Immature natural killer cell (primary cell): ENCODE results near the gene HCFC1. TPM values are rescaled to one million over a fixed set of nuclear protein-coding genes. Genes with fewer than 3 reads are reported as not detected.

Experiments used
- DNase-seq, 3 donors: peaks; one replicate each; pipeline ENCODE4 v3.0.0; 2022; ENCODE audit warnings: mixed read lengths in 1 of 3
- H3K27ac Mint-ChIP-seq, 6 donors: one replicate each; pipeline ENCODE4 v1.8.0; 2020; ENCODE audit warnings: mixed read lengths in 6 of 6, mild to moderate bottlenecking in 5 of 6, inconsistent platforms in 4 of 6, moderate library complexity in 3 of 6
- H3K27me3 Mint-ChIP-seq, 3 donors: one replicate each; pipeline ENCODE4 v1.8.0; 2020 to 2021; ENCODE audit warnings: low read depth in 3 of 3, mild to moderate bottlenecking in 3 of 3, mixed read lengths in 3 of 3, moderate library complexity in 3 of 3, inconsistent platforms in 1 of 3
- H3K36me3 Mint-ChIP-seq, 3 donors: one replicate each; pipeline ENCODE4 v1.8.0; 2020; ENCODE audit warnings: mixed read lengths in 3 of 3, inconsistent platforms in 2 of 3, mild to moderate bottlenecking in 2 of 3
- H3K4me1 Mint-ChIP-seq, 2 donors: one replicate each; pipeline ENCODE4 v1.8.0; 2020; ENCODE audit warnings: inconsistent platforms in 2 of 2, mild to moderate bottlenecking in 2 of 2, mixed read lengths in 2 of 2, moderate library complexity in 1 of 2
- H3K4me3 Mint-ChIP-seq, 5 donors: one replicate each; pipeline ENCODE4 v1.8.0; 2020; ENCODE audit warnings: mild to moderate bottlenecking in 5 of 5, mixed read lengths in 5 of 5, inconsistent platforms in 3 of 5, moderate library complexity in 3 of 5
- H3K9me3 Mint-ChIP-seq, 6 donors: one replicate each; pipeline ENCODE4 v1.8.0; 2020; ENCODE audit warnings: mild to moderate bottlenecking in 6 of 6, mixed read lengths in 6 of 6, inconsistent platforms in 4 of 6, moderate library complexity in 3 of 6
- polyA plus RNA-seq, 3 donors: library from polyadenylated mRNA; unstranded; fragments of 300-500 nt; fragmentation: Illumina TruSeq; gene quantifications; one replicate each; pipeline ENCODE4 v1.2.3, GENCODE V29; 2021

Gene HCFC1
- polyA plus RNA-seq, 3 donors from 2014 or later, result 1.0 to 14.6 (median 2.9) TPM

DNA sequence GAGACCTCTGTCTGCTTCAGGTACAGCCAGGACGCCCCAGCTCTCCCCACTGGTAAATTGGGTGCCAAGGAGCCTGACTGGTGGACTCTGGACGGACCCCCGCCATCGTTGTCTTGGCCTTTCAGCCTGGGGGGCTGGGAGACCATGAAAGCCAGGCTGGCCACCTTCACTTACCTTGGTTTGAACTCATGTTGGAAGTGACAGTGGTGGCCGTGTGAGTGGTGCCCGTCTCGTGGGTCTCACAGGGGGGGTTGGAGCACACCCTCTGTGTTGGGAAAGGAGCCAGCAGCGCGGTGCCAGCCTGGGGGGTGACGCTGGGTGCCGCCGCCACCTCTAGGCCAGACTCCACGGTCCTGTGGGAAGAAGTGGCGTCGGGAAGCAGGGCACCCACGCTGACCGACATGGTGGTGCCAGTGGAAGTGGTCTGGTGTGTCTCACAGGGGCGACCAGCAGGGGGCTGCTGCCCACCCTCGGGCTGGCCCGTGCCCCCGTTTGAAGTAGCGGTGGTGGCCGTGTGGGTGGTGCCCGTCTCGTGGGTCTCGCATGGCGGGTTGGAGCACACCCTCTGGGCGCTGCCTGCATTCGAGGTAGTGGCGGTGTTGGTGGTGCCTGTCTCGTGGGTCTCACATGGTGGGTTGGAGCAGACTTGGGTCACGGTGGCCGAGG, 17.6 kb downstream of the HCFC1 start:
- H3K4me1 Mint-ChIP-seq, result peaks cover 5 to 7% of the 10 kb centered on the region in 2 donors
- H3K4me3 Mint-ChIP-seq, result no peak overlapping the region
- H3K9me3 Mint-ChIP-seq, result no peaks in the 10 kb centered on the region
- H3K27me3 Mint-ChIP-seq, result peaks cover 0 to 8% (median 3%) of the 10 kb centered on the region in 3 donors
- H3K27ac Mint-ChIP-seq, result peak overlapping the region in 1 of 6 donors; percentile 68
- H3K36me3 Mint-ChIP-seq, result peaks cover 0 to 60% (median 14%) of the 10 kb centered on the region in 3 donors
- DNase-seq, result no peak

DNA sequence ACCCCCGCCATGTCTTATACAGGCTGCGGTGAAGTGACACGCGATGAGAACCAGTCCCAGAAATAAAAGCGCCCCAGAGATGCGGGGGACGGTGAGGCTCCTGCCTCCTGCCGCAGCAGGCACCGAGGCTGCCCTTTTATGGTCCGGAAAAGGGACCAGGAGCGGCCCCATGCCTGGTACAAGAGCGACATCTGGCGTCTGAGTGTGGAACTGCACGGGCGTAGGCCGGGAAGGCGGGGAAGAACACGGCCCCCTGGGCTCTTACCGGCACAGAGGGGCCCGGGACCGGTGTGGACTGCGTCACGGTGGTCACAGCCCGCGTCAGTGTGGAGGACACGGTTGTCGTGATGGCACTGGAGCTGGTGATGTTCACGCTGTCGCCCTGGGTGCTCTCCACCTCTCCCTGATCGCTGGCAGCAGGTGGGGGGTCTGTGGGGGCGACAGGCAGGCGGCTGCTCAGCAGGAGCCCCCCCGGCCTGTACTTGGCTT, 18.2 kb downstream of the HCFC1 start:
- H3K36me3 Mint-ChIP-seq, result peaks cover 0 to 59% (median 13%) of the 10 kb centered on the region in 3 donors
- peaks cover 0 to 9% (median 3%) of the 10 kb centered on the region in 3 donors for H3K27me3 Mint-ChIP-seq
- H3K9me3 Mint-ChIP-seq, result no peaks in the 10 kb centered on the region
- DNase-seq, result peak; percentile 71 to 78 (median 76)
- H3K4me3 Mint-ChIP-seq, result no peak overlapping the region
- H3K27ac Mint-ChIP-seq, result peak overlapping the region in 2 of 6 donors; percentile 61 to 69
- peaks cover 11 to 12% of the 10 kb centered on the region in 2 donors for H3K4me1 Mint-ChIP-seq

DNA sequence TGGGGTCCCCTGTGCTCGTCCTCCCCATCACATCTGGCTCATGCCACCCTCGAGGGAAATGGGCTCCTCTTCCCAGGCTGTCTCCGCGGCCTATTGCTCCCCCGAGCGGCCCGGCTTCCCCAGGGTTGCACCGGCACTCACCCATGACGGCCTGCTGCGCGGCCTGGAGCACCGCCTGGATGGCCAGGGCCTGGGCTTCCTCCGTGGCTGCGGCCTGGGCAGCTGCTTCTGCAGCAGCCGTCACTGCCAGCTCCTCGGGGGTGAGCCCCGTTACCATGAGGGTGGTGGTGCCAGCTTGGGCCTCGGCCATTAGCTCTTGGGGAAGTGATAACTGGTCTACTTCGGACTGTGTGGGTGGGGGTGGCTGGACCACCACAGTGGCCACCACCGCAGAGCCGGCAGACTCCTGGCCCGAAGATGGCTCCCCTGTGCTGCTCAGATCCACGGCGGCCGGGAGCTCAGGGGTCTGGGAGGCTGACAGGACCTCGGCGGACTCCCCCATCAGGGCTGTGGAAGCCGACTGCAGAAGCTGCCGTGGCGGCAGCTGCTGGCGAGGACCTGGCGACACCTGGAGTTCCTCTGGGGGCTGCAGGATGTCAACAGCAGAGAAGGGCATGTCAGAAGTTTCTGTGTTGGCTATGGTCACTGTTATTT, 19.1 kb downstream of the HCFC1 start:
- H3K36me3 Mint-ChIP-seq, result peaks cover 0 to 55% (median 10%) of the 10 kb centered on the region in 3 donors
- no peaks in the 10 kb centered on the region for H3K9me3 Mint-ChIP-seq
- H3K4me3 Mint-ChIP-seq, result no peak overlapping the region
- peaks cover 18 to 20% of the 10 kb centered on the region in 2 donors for H3K4me1 Mint-ChIP-seq
- H3K27ac Mint-ChIP-seq, result no peak overlapping the region
- DNase-seq, result no peak
- H3K27me3 Mint-ChIP-seq, result peaks cover 0 to 11% (median 2%) of the 10 kb centered on the region in 3 donors

DNA sequence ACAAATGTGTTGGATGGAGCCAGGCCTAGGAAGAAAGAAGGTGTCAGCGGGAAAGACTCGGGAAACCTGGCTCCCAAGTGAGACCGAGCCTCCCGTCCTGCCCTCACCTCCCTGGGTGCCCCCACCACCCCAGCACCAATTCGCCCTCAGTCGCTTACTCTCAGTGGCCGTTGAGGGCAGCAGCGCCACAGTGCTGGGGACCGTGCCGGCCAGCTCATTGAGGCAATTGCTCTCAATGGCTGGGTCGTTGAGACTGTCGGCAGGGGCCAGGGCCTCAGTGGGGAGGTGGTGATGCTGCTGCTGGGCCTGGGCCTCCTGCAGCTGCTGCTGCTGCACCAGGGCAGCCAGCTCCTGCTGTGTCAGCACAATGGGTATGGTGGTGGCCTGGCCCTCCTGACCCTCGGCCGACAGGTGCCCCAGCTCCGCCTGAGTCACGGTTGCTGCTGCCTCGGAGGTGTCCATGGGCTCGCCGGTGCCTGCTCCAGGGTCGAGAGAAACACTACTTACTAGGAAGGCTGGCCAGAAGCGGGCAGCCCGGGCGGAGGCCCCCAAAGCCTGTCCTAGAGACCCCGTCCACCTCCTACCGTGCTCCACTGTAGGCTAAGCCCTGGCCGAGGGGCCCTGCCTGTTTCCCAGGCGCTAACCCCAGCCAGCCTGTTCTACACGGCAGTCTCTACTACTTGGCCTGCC, 19.8 kb downstream of the HCFC1 start:
- Mint-ChIP-seq H3K9me3 (no peaks in the 10 kb centered on the region), H3K27ac (no peak overlapping the region)

DNA sequence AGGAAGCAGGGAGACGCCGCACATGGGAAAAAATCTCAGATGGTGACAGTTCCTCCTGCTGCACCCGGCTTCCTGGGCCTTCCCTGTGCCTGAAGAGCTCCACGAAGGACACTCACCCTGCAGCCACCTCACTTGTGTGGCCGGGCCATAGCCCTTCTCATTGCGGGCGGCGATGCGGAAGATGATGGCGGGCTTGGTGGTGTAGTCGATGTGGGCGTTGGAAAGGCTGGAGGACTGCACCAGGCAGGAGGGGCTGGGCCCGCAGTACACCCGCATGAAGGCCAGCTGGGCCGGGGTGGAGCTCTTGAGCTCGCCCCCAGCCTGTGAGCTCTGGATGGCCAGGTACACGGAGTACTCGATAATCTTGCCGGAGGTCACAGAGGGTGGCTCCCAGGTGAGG, 21.5 kb downstream of the HCFC1 start:
- DNase-seq, result no peak
- Mint-ChIP-seq H3K36me3 (peaks cover 0 to 42% (median 9%) of the 10 kb centered on the region in 3 donors), H3K27ac (peak overlapping the region in 3 of 6 donors; percentile 21 to 35 (median 32)), H3K4me3 (no peak overlapping the region), H3K27me3 (peaks cover 0 to 13% (median 2%) of the 10 kb centered on the region in 3 donors), H3K4me1 (peaks cover 24 to 28% of the 10 kb centered on the region in 2 donors), H3K9me3 (no peaks in the 10 kb centered on the region)

More for the DNA sequence above, 19.8 kb downstream of the HCFC1 start:
- no peak overlapping the region for H3K4me3 Mint-ChIP-seq
- no peak for DNase-seq
- H3K4me1 Mint-ChIP-seq, result peaks cover 22 to 24% of the 10 kb centered on the region in 2 donors
- H3K27me3 Mint-ChIP-seq, result peaks cover 0 to 13% (median 2%) of the 10 kb centered on the region in 3 donors
- H3K36me3 Mint-ChIP-seq, result peaks cover 0 to 50% (median 12%) of the 10 kb centered on the region in 3 donors

DNA sequence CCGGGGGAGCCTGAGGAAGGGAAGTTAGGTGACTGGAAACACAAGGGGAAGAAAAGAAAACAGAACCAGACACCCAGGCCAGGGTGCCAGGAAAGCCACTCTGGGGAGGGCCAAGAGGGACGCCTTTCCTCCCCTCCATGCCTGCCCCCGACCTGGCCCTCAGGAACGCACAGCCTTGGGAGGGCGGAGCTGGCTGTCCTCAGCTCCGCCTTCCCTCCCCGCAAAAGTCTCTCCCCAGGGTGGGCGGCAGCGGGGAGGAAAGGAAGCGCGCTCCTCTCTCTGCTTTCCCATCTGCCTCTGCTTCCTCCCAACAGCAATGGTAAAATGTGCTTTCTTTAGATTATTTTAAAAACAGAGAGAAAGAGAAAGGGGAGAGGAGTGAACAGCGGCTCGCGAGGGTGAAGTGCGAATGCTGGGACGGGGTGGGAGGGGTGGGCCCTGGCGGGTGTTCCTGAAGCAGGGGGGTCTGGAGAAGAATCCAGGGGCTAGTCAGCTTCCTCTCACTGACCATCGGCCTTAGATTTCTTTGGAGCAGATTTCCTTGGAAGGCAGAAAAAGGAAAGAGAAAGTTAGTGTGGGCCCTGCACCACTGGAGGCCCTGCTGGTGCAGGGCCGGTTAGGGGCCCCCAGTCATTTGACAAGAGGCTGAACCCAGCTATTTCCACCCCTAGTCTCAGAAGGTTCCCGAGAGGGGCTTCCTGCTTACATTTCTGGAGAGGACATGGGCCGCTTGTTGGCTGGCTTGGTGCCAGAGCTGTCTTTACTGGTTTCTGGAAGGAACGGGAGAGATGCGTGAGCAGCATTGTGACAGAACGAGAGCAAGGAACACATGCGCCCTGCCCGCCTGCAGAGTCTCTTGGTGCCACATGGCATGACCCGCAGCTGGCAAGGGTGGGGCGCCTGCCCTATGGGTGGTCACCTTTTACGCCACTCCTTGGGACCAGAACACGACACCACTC, 22.5 kb downstream of the HCFC1 start:
- DNase-seq, result peak in 1 of 3 donors; percentile 18
- Mint-ChIP-seq H3K9me3 (no peaks in the 10 kb centered on the region), H3K27ac (peak overlapping the region; percentile 78 to 91 (median 86)), H3K36me3 (peaks cover 0 to 35% (median 9%) of the 10 kb centered on the region in 3 donors), H3K4me1 (peaks cover 24 to 30% of the 10 kb centered on the region in 2 donors), H3K27me3 (peaks cover 0 to 13% (median 1%) of the 10 kb centered on the region in 3 donors), H3K4me3 (peak overlapping the region; percentile 41 to 67 (median 52))

DNA sequence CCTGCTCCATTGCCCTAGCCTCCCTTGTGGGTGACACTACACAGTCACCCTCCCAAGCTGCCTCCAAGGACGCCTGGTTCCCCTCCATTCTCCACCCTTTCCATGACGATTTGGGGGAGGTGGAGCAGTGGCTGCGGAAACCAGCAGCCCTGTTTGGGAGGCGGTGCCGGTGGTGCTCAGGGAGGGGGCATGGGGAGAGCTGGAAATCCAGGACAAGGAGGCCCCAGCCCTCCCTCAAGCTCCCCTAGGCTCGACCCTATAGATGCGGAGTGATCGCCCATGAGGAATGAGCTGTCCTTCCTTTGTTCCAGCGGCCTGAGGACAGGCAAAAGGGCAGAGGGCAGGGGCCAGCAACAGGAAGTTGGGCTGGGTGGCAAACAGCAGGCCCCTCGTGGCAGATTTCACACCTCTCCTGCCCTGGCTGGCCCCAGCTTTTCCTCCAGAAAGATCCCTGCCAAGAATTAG, 23.6 kb downstream of the HCFC1 start:
- DNase-seq, result no peak
- Mint-ChIP-seq H3K27me3 (peaks cover 0 to 10% (median 4%) of the 10 kb centered on the region in 3 donors), H3K9me3 (no peaks in the 10 kb centered on the region), H3K27ac (peak overlapping the region; percentile 69 to 97 (median 86)), H3K4me3 (peak overlapping the region in 4 of 5 donors; percentile 49 to 67 (median 58)), H3K4me1 (peaks cover 24 to 32% of the 10 kb centered on the region in 2 donors), H3K36me3 (peaks cover 0 to 30% (median 9%) of the 10 kb centered on the region in 3 donors)

DNA sequence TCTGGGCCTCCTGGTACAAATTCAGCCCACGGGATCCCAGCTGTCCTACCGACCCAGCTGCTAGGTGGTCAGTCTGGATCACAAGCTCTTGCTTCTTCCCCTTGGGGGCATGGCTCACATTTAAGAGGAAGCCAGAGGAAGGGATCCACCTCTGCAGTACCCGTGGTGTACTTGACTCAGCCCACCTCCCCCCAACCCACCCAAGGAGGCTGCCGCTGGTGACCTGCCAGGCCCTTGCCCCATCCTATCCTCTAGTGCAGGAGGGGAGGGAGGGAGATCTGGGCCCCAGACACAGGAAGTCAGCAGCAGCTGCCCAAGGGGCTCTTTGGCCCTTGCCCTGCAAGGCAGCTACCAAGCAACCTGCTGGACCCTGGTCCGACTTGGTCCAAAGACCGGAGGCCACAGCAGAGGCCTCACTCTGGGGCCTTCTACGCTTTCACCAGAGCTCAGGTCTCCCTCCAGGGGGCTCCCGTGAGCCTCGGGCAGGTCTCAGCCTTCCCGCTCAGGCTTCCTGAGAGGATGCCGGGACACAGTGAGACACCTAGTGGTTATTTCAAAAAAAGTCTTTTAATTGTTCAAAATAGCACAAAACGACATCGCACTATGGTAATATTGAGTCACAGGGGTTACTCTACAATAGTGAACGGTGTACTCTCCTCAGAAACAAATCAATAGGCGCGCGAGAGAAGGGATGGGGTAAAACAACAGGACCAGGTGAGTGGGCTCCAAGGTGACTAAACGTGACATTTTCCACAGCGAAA, 24.4 kb downstream of the HCFC1 start:
- Mint-ChIP-seq H3K27ac (peak overlapping the region; percentile 79 to 97 (median 93)), H3K27me3 (peaks cover 0 to 10% (median 4%) of the 10 kb centered on the region in 3 donors), H3K4me3 (peak overlapping the region; percentile 34 to 79 (median 68)), H3K4me1 (peaks cover 24 to 32% of the 10 kb centered on the region in 2 donors), H3K9me3 (no peaks in the 10 kb centered on the region), H3K36me3 (peaks cover 0 to 27% (median 9%) of the 10 kb centered on the region in 3 donors)
- DNase-seq, result peak; percentile 71 to 76 (median 72)

DNA sequence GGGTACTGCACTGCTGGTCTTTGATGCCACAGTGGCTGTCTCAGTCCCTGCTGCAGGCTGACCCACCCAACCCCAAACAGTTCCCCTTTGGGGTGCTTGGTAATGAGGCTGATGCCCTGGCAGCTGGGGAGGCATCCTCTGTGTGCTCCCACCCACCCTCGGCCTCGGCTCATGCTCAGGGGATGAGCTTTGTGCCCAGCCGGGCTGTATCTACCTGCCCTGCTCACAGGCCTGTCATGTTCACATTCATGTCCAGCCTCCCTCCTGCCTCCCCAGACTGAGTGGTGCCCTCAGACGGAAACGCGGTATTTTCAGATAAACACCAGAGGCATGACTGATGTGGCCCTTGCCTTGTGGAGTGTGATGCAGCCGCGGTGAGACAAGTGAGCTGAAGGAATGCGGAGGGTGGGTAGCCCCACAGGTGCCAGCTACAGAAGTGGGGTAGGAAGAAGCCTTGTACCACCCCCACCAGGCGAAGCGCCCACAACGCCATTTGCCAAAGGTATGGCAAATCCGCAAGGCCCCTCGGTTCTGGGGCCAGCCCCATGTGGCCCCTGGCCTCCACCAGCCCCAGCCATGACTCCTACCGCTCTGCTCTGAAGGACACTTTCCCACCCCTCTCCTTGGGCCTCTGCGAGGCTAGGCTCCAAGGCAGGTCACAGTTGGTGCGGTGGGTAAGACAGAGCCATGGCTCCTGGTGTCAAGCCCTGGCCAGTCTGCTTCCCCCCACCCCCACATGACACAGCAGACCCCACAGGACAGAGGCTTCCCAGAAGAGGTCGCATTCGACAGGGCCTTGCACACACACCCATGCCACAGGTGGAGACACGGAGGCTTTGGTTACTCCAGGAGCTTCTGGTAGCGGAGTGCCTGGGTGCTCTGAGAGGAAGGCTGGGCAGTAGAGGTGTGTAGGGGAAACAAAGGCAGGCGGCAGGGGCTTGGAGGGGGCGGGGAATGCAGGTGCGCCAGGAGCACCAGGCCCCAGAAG, 25.4 kb downstream of the HCFC1 start:
- Mint-ChIP-seq H3K36me3 (peaks cover 0 to 24% (median 9%) of the 10 kb centered on the region in 3 donors), H3K9me3 (no peaks in the 10 kb centered on the region), H3K4me3 (no peak overlapping the region), H3K4me1 (peaks cover 26 to 34% of the 10 kb centered on the region in 2 donors), H3K27me3 (peaks cover 0 to 10% (median 5%) of the 10 kb centered on the region in 3 donors), H3K27ac (peak overlapping the region in 2 of 6 donors; percentile 46 to 60)
- no peak for DNase-seq

DNA sequence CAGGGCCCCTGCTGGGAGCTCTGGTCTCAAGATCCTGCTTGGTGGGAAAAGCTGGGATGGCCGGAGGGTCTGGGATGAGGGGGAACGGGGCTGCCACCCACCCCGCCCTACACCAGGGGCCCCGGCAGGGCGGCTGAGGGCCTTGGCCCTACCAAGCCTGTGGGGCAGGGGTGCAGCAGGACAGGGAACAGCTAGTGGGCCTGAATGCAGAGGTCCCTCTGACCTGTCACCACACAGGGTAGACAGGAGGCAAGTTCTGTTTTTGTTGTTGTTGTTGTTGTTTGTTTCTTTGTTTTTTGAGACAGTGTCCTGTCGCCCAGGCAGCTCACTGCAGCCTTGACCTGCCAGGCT, 26.8 kb downstream of the HCFC1 start:
- Mint-ChIP-seq H3K27me3 (peaks cover 0 to 8% (median 7%) of the 10 kb centered on the region in 3 donors), H3K36me3 (peaks cover 0 to 13% (median 4%) of the 10 kb centered on the region in 3 donors), H3K4me1 (peaks cover 30 to 31% of the 10 kb centered on the region in 2 donors), H3K9me3 (no peaks in the 10 kb centered on the region), H3K27ac (peak overlapping the region in 2 of 6 donors; percentile 55 to 64), H3K4me3 (peak overlapping the region in 4 of 5 donors; percentile 21 to 76 (median 52))
- no peak for DNase-seq

DNA sequence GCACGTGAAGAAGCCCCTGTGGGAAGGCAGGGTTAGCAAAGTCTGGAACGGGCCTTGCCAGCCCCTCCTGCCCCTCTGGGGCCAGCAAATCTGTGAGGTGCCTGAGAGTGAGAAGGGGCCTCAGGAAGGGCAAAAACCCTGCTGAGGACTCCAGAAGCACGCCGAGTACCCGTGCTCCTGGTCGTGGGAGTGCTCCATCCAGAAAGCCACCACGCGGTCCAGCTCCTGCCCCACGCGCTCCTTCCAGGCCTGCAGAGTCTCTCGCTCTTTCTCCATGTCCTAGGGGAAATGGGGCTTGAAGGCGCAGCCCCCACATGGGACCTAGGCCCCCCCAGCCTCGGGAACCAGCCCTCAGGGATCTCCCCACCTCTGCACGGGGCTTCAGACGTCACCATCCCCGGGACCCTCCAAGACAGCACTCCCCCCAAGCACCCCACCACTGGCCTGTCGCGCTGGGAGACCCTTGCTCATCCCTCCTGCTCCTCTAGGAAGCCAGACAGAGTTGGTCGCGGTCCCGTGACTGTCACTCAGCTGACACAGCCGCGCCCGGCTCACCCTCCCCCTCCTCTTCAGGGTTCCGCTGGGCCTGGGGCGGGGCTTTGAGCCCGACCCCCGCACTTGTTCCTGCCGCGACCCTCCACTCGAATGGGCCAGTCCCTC, 27.3 kb downstream of the HCFC1 start, which contains the start of gene RENBP:
RENBP (minus strand) TSS at position 504 of the 660 bp plus-strand sequence; CDS start at position 471, 33 bp downstream.
- Mint-ChIP-seq H3K4me3 (peak within 1 kb of the TSS; percentile 73 to 83 (median 76)), H3K9me3 (no peaks in the 10 kb centered on the region), H3K27me3 (peaks cover 0 to 9% (median 7%) of the 10 kb centered on the region in 3 donors), H3K4me1 (peaks cover 27 to 29% of the 10 kb centered on the region in 2 donors), H3K27ac (peak within 1 kb of the TSS in 5 of 6 donors; percentile 55 to 77 (median 66)), H3K36me3 (peaks cover 0 to 10% (median 4%) of the 10 kb centered on the region in 3 donors)
- no peak for DNase-seq
